ENCODE results near the gene SEMA5A.

Gene SEMA5A, protein sequence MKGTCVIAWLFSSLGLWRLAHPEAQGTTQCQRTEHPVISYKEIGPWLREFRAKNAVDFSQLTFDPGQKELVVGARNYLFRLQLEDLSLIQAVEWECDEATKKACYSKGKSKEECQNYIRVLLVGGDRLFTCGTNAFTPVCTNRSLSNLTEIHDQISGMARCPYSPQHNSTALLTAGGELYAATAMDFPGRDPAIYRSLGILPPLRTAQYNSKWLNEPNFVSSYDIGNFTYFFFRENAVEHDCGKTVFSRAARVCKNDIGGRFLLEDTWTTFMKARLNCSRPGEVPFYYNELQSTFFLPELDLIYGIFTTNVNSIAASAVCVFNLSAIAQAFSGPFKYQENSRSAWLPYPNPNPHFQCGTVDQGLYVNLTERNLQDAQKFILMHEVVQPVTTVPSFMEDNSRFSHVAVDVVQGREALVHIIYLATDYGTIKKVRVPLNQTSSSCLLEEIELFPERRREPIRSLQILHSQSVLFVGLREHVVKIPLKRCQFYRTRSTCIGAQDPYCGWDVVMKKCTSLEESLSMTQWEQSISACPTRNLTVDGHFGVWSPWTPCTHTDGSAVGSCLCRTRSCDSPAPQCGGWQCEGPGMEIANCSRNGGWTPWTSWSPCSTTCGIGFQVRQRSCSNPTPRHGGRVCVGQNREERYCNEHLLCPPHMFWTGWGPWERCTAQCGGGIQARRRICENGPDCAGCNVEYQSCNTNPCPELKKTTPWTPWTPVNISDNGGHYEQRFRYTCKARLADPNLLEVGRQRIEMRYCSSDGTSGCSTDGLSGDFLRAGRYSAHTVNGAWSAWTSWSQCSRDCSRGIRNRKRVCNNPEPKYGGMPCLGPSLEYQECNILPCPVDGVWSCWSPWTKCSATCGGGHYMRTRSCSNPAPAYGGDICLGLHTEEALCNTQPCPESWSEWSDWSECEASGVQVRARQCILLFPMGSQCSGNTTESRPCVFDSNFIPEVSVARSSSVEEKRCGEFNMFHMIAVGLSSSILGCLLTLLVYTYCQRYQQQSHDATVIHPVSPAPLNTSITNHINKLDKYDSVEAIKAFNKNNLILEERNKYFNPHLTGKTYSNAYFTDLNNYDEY

DNA sequence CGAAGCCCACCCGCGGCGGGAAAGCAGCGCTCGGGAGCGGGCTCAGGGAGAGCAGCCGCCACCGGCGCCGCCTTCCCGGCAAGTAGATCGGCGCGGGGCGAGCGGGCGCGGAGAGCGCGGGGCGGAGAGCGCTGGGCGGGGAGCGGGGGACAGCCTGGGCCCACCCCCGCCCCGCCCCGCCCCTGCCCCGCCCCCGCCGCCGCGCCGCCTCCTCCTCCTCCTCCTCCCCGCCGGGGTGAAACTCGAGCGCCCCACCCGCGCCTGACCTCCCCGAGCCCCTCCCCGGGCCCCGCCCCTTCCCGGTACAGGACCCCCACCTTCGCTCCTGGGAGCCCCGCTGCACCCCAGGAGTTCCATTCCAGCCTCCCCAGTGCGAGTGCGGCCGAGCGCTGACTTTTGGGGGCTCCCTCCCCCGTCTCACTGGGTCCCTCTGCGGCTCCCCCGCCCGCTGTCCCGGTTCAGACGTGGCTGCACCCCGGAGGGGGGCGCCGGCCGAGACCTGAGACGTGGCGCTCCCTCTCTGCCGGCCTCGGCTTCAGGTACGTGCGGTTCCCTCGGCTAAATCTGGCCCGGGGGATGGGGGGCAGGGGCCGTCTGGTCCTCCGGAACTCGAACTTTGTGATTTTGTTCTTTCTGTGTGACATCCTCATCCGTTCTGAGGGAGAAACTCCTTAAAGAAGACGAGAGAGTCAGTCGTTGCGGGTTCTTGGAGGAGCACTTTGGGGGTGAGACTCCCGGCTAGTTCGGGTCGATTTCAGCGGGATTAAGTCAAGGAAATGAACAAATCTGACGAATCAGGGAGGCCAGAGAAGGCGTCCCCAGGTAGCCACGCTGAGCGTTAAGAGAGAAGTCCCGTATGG lies at the start of gene SEMA5A:
Gene SEMA5A, minus strand, starts transcription at position 84 of the 860 bp plus-strand sequence. CDS start 166,129 bp downstream, outside the sequence.
- DNase-seq: no peak

DNA sequence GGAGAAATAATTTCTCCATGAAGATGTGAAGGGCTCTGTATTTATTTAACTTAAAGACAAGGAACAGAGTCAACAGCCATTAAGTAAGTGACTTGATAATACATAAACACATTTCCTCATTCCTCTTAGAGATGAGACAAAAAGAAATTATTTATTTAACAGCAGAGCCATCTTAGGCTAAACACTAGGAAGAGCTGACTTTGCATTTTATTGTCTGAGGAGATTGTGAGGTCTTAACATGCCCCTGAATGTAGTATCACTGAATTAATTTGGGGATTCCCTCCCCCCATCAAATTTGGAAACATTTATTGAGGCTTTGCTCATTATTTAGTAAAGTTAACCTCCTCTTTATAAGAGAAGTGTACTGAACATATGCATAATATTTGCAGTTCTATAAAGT lies 49.0 kb upstream of the SEMA5A start:
- DNase-seq: no peak

DNA sequence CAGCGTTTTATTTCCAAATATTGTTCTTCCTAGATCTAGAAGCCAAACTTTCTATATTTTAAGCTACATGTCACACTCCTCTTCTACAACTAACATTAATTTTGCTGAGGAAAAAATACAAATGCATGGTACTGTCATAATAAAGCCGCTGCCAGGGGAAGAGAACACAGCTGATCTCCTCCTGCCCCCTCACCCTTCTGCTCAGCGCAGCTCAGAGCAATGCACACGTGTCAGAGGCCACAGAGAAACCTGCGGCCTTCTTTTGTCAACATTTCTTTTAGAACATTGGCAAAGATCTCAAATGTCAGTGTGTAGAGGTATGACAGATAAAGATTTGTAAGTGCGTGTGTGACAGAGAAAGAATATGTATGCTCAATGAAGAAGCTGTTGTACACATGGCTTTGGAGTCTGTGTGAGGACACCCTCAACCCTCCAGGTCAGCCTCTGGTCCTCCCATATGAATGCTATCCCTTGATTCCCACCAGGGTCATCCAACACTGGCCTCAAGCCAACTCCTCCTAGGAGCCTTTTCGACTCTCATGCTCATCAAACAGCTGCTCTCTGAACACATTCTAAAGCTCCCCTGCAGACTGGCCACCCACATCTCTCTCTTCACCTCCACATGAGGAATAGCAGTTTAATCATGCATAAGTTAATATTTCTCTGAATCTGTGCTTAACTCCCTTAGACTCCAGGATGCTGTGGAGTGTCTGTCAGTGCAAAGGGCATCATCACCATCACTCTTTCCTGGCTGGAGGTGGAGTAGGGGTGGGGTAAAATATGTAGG lies 43.4 kb upstream of the SEMA5A start:
- DNase-seq: no peak

- no peak for DNase-seq
Measured at GRCh38 chr5:9588254-9588653, 42.4 kb upstream of the SEMA5A start.

DNA sequence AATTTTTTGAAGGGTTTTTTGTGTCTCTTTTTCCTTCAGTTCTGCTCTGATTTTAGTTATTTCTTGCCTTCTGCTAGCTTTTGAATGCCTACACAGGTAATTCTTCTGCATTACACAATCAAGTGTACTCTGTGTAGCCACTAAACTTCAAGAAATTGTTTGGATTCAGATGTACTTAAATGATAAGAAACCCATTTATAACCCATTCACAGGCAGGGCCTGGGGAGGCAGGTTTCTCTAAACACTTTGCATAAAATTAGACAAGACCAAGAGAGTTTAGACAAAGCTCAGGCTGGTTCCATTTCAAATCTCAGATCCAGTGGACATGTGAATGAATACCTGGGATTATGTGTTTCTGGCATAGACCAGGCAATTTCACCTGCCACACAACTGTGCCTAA lies 41.3 kb upstream of the SEMA5A start:
- no peak for DNase-seq

DNA sequence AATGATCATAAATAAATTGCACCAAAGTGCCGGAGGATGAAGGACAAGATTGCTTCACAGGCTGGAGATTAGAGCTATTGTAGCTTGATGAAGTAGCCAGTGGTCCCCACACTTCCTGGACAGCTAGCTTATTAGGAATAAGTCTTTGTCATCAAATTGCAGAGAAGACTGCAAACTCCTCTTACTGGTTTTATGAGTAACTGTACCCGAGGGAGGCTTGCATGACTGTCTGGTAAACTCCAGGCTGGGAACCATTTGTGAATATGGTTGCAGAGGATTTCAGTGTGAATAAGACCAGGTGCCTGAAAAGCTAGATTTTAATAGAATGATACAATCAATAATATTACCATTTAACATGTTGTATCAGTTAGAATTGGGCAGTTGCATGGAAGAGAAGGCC lies 36.5 kb upstream of the SEMA5A start:
- DNase-seq: no peak

DNA sequence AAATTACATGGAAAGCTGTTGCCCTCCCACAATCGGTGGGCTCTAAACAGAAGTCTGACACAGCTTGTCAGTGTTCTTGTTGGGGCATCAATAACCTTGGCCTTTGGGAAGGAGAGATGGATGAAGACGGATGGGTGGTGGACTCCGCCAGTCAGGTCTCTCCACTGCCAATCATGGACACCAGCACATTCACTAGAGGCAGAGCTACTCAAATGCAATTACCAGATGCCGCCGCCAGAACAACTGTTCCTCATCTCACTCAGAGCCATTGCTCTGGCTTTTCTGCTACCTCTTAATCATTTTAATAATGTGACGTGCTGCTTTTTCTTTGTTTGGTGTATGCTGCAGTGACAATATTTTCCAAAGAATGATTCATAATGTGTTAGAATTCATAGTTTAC lies 27.9 kb upstream of the SEMA5A start:
- no peak for DNase-seq

DNA sequence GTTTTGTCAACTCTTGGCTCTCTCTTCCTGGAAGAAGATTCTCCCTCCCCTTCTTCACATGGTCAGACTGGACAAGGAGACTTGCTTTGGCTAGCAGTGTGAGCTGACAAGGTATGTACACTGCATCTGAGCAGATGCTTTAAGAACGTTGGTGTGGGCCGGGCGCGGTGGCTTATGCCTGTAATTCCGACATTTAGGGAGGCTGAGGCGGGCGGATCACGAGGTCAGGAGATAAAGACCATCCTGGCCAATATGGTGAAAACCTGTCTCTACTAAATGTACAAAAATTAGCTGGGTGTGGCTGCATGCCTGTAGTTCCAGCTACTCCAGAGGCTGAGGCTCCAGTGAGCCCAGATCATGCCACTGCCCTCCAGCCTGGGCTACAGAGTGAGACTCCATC lies 26.4 kb upstream of the SEMA5A start:
- DNase-seq: no peak

- no peak for DNase-seq
Measured at GRCh38 chr5:9570876-9571275, 25.0 kb upstream of the SEMA5A start.

DNA sequence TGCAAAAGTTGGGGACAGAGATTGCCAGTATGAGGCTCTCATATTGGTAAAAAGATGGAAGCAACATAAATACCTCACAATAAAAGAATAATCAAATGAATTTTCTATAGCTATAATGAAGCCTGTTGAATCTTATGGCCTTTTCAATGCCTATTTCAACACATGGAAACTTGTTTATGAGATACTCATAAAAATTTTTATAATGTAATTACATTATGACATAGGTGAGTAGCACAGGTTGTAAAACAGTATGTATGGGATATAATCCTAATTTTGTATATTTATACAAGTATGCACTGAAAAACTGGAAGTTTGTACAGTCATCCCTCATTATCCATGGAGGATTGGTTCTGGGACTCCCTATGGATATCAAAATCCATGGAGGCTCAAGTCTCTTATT lies 21.2 kb upstream of the SEMA5A start:
- no peak for DNase-seq

DNA sequence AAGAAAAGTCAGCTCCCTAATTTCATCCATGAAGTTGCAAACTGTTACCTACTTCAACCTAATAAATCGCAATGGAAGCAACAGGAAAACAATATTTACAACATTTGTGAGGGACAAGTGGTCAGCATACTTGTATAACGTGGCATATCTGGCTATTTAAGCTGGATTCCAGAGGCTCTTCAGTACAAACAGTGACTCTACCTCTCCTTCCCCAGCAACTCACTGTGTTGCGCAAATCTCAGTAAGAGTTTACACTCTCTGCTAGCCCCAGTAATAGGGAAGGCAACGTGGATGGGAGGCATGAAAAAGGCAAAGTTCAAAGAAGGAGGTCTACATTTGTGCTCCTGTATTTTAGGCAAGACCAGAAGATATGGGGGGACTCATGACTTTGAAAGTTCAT lies 18.9 kb upstream of the SEMA5A start:
- DNase-seq: no peak

DNA sequence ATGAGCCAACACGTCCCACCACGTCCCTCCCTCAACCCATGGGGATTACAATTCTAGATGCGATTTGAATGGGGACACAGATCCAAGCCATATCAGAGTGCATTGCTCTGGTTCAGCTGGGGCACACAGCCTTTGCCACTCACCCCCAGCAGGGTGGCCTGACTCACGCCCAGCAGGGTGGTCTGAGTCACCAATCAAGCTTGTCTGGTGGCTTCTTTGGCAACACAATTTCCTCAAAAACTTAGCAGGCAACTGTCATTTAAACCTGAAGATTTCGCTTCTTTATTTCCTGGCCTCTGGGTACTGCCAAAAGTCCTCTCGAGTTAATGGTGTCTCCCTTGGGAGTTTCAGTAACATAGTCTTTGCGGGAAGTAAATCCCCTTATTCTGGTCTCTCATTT lies 16.3 kb upstream of the SEMA5A start:
- no peak for DNase-seq

- no peak for DNase-seq
Measured at GRCh38 chr5:9559965-9560364, 14.1 kb upstream of the SEMA5A start.

- DNase-seq: no peak
Measured at GRCh38 chr5:9558319-9558965, 12.6 kb upstream of the SEMA5A start.

DNA sequence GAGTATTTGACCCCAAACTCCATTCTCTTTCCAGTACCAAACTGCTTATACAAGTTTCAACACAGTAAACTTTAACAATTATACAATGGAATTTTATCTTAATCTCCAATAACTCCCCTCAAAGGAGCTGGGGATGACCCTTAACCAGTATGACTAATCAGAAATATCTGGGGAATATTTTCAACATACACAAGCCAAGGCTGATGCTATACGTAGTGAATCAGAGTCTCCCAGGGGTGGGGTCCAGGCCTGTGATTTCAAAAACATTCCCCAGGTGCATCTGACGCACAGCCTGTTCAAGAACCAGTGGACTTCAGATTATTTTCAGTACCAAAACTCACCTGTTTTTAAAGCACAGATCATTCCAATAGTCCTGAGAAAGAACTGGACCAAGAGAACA lies 11.8 kb upstream of the SEMA5A start:
- DNase-seq: no peak

- no peak for DNase-seq
Measured at GRCh38 chr5:9555961-9556360, 10.1 kb upstream of the SEMA5A start.

DNA sequence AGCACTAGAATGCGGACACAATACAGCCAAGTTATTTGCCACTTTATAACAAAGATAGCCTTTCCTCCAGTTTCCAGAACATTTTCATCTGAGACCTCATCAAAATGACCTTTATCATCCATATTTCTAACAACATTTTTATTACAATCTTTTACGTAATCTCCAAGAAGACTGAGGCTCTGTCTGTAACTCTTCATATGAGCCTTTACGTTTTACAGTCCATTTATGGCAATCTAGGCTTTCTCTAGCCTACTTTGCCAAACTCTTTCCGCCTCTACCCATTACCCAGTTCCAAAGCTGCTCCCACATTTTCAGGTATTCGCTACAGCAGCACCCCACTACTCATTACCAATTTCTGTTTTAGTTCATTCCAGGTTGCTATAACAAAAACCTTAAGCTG lies 8.2 kb upstream of the SEMA5A start:
- DNase-seq: no peak

- DNase-seq: no peak
Measured at GRCh38 chr5:9553561-9553960, 7.7 kb upstream of the SEMA5A start.

DNA sequence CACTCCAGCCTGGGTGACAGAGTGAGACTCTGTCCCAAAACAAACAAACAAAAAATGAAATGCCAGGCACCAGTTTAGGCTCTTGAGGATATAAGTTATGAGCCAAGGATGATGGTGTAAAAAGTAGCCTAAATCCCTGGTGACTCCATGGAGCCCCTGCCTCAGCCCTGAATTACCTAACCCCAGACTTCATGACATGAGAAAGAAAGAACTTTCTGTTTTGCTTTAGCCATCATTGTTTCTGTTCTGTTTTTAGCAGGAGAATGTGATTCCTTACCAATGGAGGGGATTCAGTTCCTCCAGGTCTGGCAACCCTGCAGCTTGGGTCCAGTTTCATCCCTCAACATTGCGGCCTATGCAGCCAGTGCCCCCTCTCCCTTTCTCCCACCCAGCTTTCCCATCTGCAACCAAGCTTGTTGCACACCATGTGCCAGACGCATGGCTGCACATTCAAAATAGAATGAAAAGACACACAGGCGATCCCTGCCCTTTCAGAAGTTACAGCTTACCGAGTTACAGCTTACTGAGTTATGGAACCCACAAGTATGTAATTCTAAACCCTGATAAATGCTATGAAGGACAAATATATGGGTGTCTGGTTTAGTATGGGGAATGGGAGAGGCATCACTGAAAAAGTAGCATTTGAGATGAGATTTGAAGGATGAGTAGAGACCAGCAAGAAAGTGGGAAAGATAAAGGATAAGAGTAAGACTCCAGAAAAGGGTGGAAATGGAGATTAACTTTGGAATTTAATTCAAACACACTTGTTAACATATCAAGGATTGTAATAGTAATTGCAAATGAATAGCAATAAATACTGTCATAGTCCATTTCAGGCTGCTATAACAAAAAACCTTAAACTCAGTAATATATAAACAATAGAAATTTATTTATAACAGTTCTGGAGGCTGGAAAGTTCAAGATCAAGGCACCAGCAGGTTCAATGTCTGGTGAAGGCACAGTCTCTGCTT lies 6.0 kb upstream of the SEMA5A start:
- DNase-seq: no peak

- no peak for DNase-seq
Measured at GRCh38 chr5:9549941-9550340, 4.1 kb upstream of the SEMA5A start.
